CD14-positive monocyte (primary cell): ENCODE results near the gene ESRRB. TPM values are rescaled to one million over a fixed set of nuclear protein-coding genes. Genes with fewer than 3 reads are reported as not detected.
A peak's percentile ranks its signal among the peaks of the same experiment; 100 is the strongest.

Source experiments
- DNase-seq, 3 donors: peaks; one replicate each; pipeline ENCODE4 v3.0.0-alpha.2; 2011 to 2022
- H2AFZ ChIP-seq: 2 replicates; pipeline ENCODE4 v1.6.0; 2012; ENCODE audit warnings: mild to moderate bottlenecking, low read depth, low read length, inconsistent platforms; ENCODE audit not compliant: insufficient read depth, poor library complexity, severe bottlenecking
- H3K27ac ChIP-seq, 2 donors: 1 replicate in 1 of 2; 2 replicates in 1 of 2; pipeline ENCODE4 v1.5.1; 2012 to 2013; ENCODE audit warnings: low read length in 2 of 2, control low read depth in 1 of 2, inconsistent platforms in 1 of 2, low read depth in 1 of 2, mild to moderate bottlenecking in 1 of 2
- H3K27me3 ChIP-seq, 2 donors: one replicate each; pipeline versions ENCODE4 v1.6.0 to v1.6.1; 2011 to 2013; ENCODE audit warnings: low read length in 2 of 2; ENCODE audit not compliant: control insufficient read depth in 2 of 2, insufficient read depth in 2 of 2
- H3K36me3 ChIP-seq, 2 donors: replicated peaks in 1 of 2; 1 replicate in 1 of 2; 2 replicates in 1 of 2; pipeline versions ENCODE4 v1.5.1 to v1.6.1; 2012 to 2013; ENCODE audit warnings: low read length in 2 of 2, control low read depth in 1 of 2, inconsistent platforms in 1 of 2, mild to moderate bottlenecking in 1 of 2; ENCODE audit not compliant: insufficient read depth in 2 of 2, control insufficient read depth in 1 of 2
- H3K4me1 ChIP-seq, 2 donors: 1 replicate in 1 of 2; 2 replicates in 1 of 2; pipeline versions ENCODE4 v1.5.1 to v1.6.1; 2012 to 2013; ENCODE audit warnings: low read length in 2 of 2, control low read depth in 1 of 2, inconsistent platforms in 1 of 2, mild to moderate bottlenecking in 1 of 2, moderate library complexity in 1 of 2; ENCODE audit not compliant: insufficient read depth in 2 of 2, control insufficient read depth in 1 of 2
- H3K4me2 ChIP-seq: replicated peaks from 2 replicates; pipeline ENCODE3; 2012; ENCODE audit warnings: low read length, moderate library complexity, mild to moderate bottlenecking; ENCODE audit not compliant: poor library complexity, severe bottlenecking; ENCODE audit errors: extremely low read depth
- H3K4me3 ChIP-seq, 3 experiments: fragments of 200-600 bp in 1 of 3; sonication (generic) in 1 of 3; replicated peaks in 1 of 3; 1 replicate in 2 of 3; 2 replicates in 1 of 3; pipeline ENCODE4 v1.5.1; 2011 to 2013; ENCODE audit warnings: low read length in 3 of 3, mild to moderate bottlenecking in 3 of 3, control low read depth in 2 of 3, low read depth in 2 of 3, inconsistent platforms in 1 of 3, moderate library complexity in 1 of 3
- H3K79me2 ChIP-seq: 2 replicates; pipeline ENCODE4 v1.6.0; 2012; ENCODE audit warnings: mild to moderate bottlenecking, control low read depth, inconsistent platforms, low read length, moderate library complexity; ENCODE audit not compliant: insufficient read depth
- H3K9ac ChIP-seq: 2 replicates; pipeline ENCODE4 v1.6.0; 2017; ENCODE audit warnings: low read length, mild to moderate bottlenecking; ENCODE audit not compliant: insufficient read depth, poor library complexity, severe bottlenecking
- H3K9me3 ChIP-seq, 2 donors: replicated peaks in 1 of 2; 1 replicate in 1 of 2; 2 replicates in 1 of 2; pipeline versions ENCODE4 v1.5.1 to v1.6.1; 2012 to 2013; ENCODE audit warnings: low read length in 2 of 2, control low read depth in 1 of 2; ENCODE audit not compliant: control insufficient read depth in 1 of 2, insufficient read depth in 1 of 2
- H4K20me1 ChIP-seq: 2 replicates; pipeline ENCODE4 v1.6.0; 2012; ENCODE audit warnings: mild to moderate bottlenecking, low read length, control low read depth, moderate library complexity; ENCODE audit not compliant: insufficient read depth
- H3K27ac Mint-ChIP-seq, 7 donors: one replicate each; pipeline ENCODE4 v1.8.0; 2020; ENCODE audit warnings: mild to moderate bottlenecking in 7 of 7, mixed read lengths in 7 of 7, moderate library complexity in 6 of 7, inconsistent platforms in 2 of 7
- H3K27me3 Mint-ChIP-seq, 3 donors: one replicate each; pipeline ENCODE4 v1.8.0; 2021 to 2022; ENCODE audit warnings: low read depth in 3 of 3, mild to moderate bottlenecking in 3 of 3, mixed read lengths in 3 of 3, moderate library complexity in 3 of 3, inconsistent platforms in 1 of 3
- H3K36me3 Mint-ChIP-seq, 2 donors: one replicate each; pipeline ENCODE4 v1.8.0; 2020; ENCODE audit warnings: mixed read lengths in 2 of 2, inconsistent platforms in 1 of 2, mild to moderate bottlenecking in 1 of 2
- H3K4me1 Mint-ChIP-seq: one replicate; pipeline ENCODE4 v1.8.0; 2020; ENCODE audit warnings: mild to moderate bottlenecking, mixed read lengths
- H3K4me3 Mint-ChIP-seq, 2 donors: one replicate each; pipeline ENCODE4 v1.8.0; 2020; ENCODE audit warnings: mild to moderate bottlenecking in 2 of 2, mixed read lengths in 2 of 2, moderate library complexity in 1 of 2
- H3K9me3 Mint-ChIP-seq, 7 donors: one replicate each; pipeline ENCODE4 v1.8.0; 2020 to 2022; ENCODE audit warnings: mixed read lengths in 7 of 7, mild to moderate bottlenecking in 6 of 7, moderate library complexity in 6 of 7, inconsistent platforms in 2 of 7
- CTCF ChIP-seq: fragments of 200-600 bp; IDR thresholded peaks from one replicate; pipeline ENCODE4 v1.8.0; 2022; ENCODE audit warnings: antibody characterized with exemption, mild to moderate bottlenecking
- WGBS: methylation state at CpG from one replicate; pipeline ENCODE4 v1.1.5; 2013; ENCODE audit warnings: missing lambda C conversion rate; ENCODE audit not compliant: insufficient coverage; 5-methylcytosine and 5-hydroxymethylcytosine counted together
- intact Hi-C, 2 donors: fragments of 100-400 bp; cut with micrococcal nuclease; formaldehyde crosslinking; loops; one replicate each; pipeline versions ENCODE4 v1.15.0 to v1.15.1; 2023
- polyA plus RNA-seq, 3 donors: library from polyadenylated mRNA; depleted of rRNA in 1 of 3; unstranded in 2 of 3; stranded (reverse) in 1 of 3; fragments of 300-500 nt in 2 of 3; fragments of >200 nt in 1 of 3; fragmentation: Illumina TruSeq in 2 of 3; gene quantifications; 1 replicate in 2 of 3; 2 replicates in 1 of 3; pipeline ENCODE4 v1.2.3, GENCODE V29; 2012 to 2021

ESRRB gene
- polyA plus RNA-seq, 3 donors, result 0.03 TPM; not detected in 2

- Histone ChIP-seq H3K27me3 (no peaks in the 10 kb centered on the region), H3K4me2 (no peak overlapping the region), H4K20me1 (no peaks in the 10 kb centered on the region), H2AFZ (no peak overlapping the region), H3K4me1 (no peaks in the 10 kb centered on the region), H3K79me2 (no peaks in the 10 kb centered on the region), H3K36me3 (no peaks in the 10 kb centered on the region), H3K9me3 (peaks cover 0 to under 1% of the 10 kb centered on the region in 2 donors), H3K4me3 (no peak overlapping the region), H3K27ac (no peak overlapping the region), H3K9ac (no peak overlapping the region)
- TF ChIP-seq CTCF, result no peak
- H3K4me3 Mint-ChIP-seq, result no peak overlapping the region
- H3K27me3 Mint-ChIP-seq, result peaks cover 8 to 15% (median 9%) of the 10 kb centered on the region in 3 donors
- no peak for DNase-seq
- intact Hi-C loops, result no loop called here
- WGBS, result 90% methylated on average over 2 of the region's 4 CpGs
- peak overlapping the region in 1 of 7 donors; percentile 1 for H3K27ac Mint-ChIP-seq
- peaks cover 0 to under 1% (median 0%) of the 10 kb centered on the region in 7 donors for H3K9me3 Mint-ChIP-seq
- H3K36me3 Mint-ChIP-seq, result no peaks in the 10 kb centered on the region
- H3K4me1 Mint-ChIP-seq, result no peaks in the 10 kb centered on the region
Observed at GRCh38 chr14:76420827-76421226, 44.9 kb downstream of the ESRRB start.

GRCh38 chr14:76421662-76422061, 45.7 kb downstream of the ESRRB start:
- no CpG with 5 or more reads among the region's 4 CpGs for WGBS
- intact Hi-C loops, result no loop called here

More at GRCh38 chr14:76421662-76422061, 45.7 kb downstream of the ESRRB start:
- Mint-ChIP-seq H3K9me3 (peaks cover 0 to 3% (median 0%) of the 10 kb centered on the region in 7 donors), H3K27me3 (peaks cover 5 to 10% (median 8%) of the 10 kb centered on the region in 3 donors), H3K4me1 (no peaks in the 10 kb centered on the region), H3K36me3 (no peaks in the 10 kb centered on the region), H3K4me3 (no peak overlapping the region), H3K27ac (no peak overlapping the region)
- Histone ChIP-seq H4K20me1 (no peaks in the 10 kb centered on the region), H3K9me3 (peaks cover 0 to 3% of the 10 kb centered on the region in 2 donors), H3K79me2 (no peaks in the 10 kb centered on the region), H3K9ac (no peak overlapping the region), H3K4me2 (no peak overlapping the region), H3K27me3 (no peaks in the 10 kb centered on the region), H3K4me3 (no peak overlapping the region), H3K4me1 (no peaks in the 10 kb centered on the region), H3K36me3 (no peaks in the 10 kb centered on the region), H2AFZ (no peak overlapping the region), H3K27ac (no peak overlapping the region)
- DNase-seq, result no peak
- TF ChIP-seq CTCF, result no peak
